CD14-positive monocyte (primary cell): ENCODE data around the gene VAV2. TPM values are rescaled to one million over a fixed set of nuclear protein-coding genes. Genes with fewer than 3 reads are reported as not detected.

Experiments used
- DNase-seq, 3 donors: peaks; one replicate each; pipeline ENCODE4 v3.0.0-alpha.2; 2011 to 2022
- H2AFZ ChIP-seq: 2 replicates; pipeline ENCODE4 v1.6.0; 2012; ENCODE audit warnings: mild to moderate bottlenecking, low read depth, low read length, inconsistent platforms; ENCODE audit not compliant: insufficient read depth, poor library complexity, severe bottlenecking
- H3K27ac ChIP-seq, 2 donors: 1 replicate in 1 of 2; 2 replicates in 1 of 2; pipeline ENCODE4 v1.5.1; 2012 to 2013; ENCODE audit warnings: low read length in 2 of 2, control low read depth in 1 of 2, inconsistent platforms in 1 of 2, low read depth in 1 of 2, mild to moderate bottlenecking in 1 of 2
- H3K27me3 ChIP-seq, 2 donors: one replicate each; pipeline versions ENCODE4 v1.6.0 to v1.6.1; 2011 to 2013; ENCODE audit warnings: low read length in 2 of 2; ENCODE audit not compliant: control insufficient read depth in 2 of 2, insufficient read depth in 2 of 2
- H3K36me3 ChIP-seq, 2 donors: replicated peaks in 1 of 2; 1 replicate in 1 of 2; 2 replicates in 1 of 2; pipeline versions ENCODE4 v1.5.1 to v1.6.1; 2012 to 2013; ENCODE audit warnings: low read length in 2 of 2, control low read depth in 1 of 2, inconsistent platforms in 1 of 2, mild to moderate bottlenecking in 1 of 2; ENCODE audit not compliant: insufficient read depth in 2 of 2, control insufficient read depth in 1 of 2
- H3K4me1 ChIP-seq, 2 donors: 1 replicate in 1 of 2; 2 replicates in 1 of 2; pipeline versions ENCODE4 v1.5.1 to v1.6.1; 2012 to 2013; ENCODE audit warnings: low read length in 2 of 2, control low read depth in 1 of 2, inconsistent platforms in 1 of 2, mild to moderate bottlenecking in 1 of 2, moderate library complexity in 1 of 2; ENCODE audit not compliant: insufficient read depth in 2 of 2, control insufficient read depth in 1 of 2
- H3K4me2 ChIP-seq: replicated peaks from 2 replicates; pipeline ENCODE3; 2012; ENCODE audit warnings: low read length, moderate library complexity, mild to moderate bottlenecking; ENCODE audit not compliant: poor library complexity, severe bottlenecking; ENCODE audit errors: extremely low read depth
- H3K4me3 ChIP-seq, 3 experiments: fragments of 200-600 bp in 1 of 3; sonication (generic) in 1 of 3; replicated peaks in 1 of 3; 1 replicate in 2 of 3; 2 replicates in 1 of 3; pipeline ENCODE4 v1.5.1; 2011 to 2013; ENCODE audit warnings: low read length in 3 of 3, mild to moderate bottlenecking in 3 of 3, control low read depth in 2 of 3, low read depth in 2 of 3, inconsistent platforms in 1 of 3, moderate library complexity in 1 of 3
- H3K79me2 ChIP-seq: 2 replicates; pipeline ENCODE4 v1.6.0; 2012; ENCODE audit warnings: mild to moderate bottlenecking, control low read depth, inconsistent platforms, low read length, moderate library complexity; ENCODE audit not compliant: insufficient read depth
- H3K9ac ChIP-seq: 2 replicates; pipeline ENCODE4 v1.6.0; 2017; ENCODE audit warnings: low read length, mild to moderate bottlenecking; ENCODE audit not compliant: insufficient read depth, poor library complexity, severe bottlenecking
- H3K9me3 ChIP-seq, 2 donors: replicated peaks in 1 of 2; 1 replicate in 1 of 2; 2 replicates in 1 of 2; pipeline versions ENCODE4 v1.5.1 to v1.6.1; 2012 to 2013; ENCODE audit warnings: low read length in 2 of 2, control low read depth in 1 of 2; ENCODE audit not compliant: control insufficient read depth in 1 of 2, insufficient read depth in 1 of 2
- H4K20me1 ChIP-seq: 2 replicates; pipeline ENCODE4 v1.6.0; 2012; ENCODE audit warnings: mild to moderate bottlenecking, low read length, control low read depth, moderate library complexity; ENCODE audit not compliant: insufficient read depth
- H3K27ac Mint-ChIP-seq, 7 donors: one replicate each; pipeline ENCODE4 v1.8.0; 2020; ENCODE audit warnings: mild to moderate bottlenecking in 7 of 7, mixed read lengths in 7 of 7, moderate library complexity in 6 of 7, inconsistent platforms in 2 of 7
- H3K27me3 Mint-ChIP-seq, 3 donors: one replicate each; pipeline ENCODE4 v1.8.0; 2021 to 2022; ENCODE audit warnings: low read depth in 3 of 3, mild to moderate bottlenecking in 3 of 3, mixed read lengths in 3 of 3, moderate library complexity in 3 of 3, inconsistent platforms in 1 of 3
- H3K36me3 Mint-ChIP-seq, 2 donors: one replicate each; pipeline ENCODE4 v1.8.0; 2020; ENCODE audit warnings: mixed read lengths in 2 of 2, inconsistent platforms in 1 of 2, mild to moderate bottlenecking in 1 of 2
- H3K4me1 Mint-ChIP-seq: one replicate; pipeline ENCODE4 v1.8.0; 2020; ENCODE audit warnings: mild to moderate bottlenecking, mixed read lengths
- H3K4me3 Mint-ChIP-seq, 2 donors: one replicate each; pipeline ENCODE4 v1.8.0; 2020; ENCODE audit warnings: mild to moderate bottlenecking in 2 of 2, mixed read lengths in 2 of 2, moderate library complexity in 1 of 2
- H3K9me3 Mint-ChIP-seq, 7 donors: one replicate each; pipeline ENCODE4 v1.8.0; 2020 to 2022; ENCODE audit warnings: mixed read lengths in 7 of 7, mild to moderate bottlenecking in 6 of 7, moderate library complexity in 6 of 7, inconsistent platforms in 2 of 7
- WGBS: methylation state at CpG from one replicate; pipeline ENCODE4 v1.1.5; 2013; ENCODE audit warnings: missing lambda C conversion rate; ENCODE audit not compliant: insufficient coverage; 5-methylcytosine and 5-hydroxymethylcytosine counted together
- intact Hi-C, 2 donors: fragments of 100-400 bp; cut with micrococcal nuclease; formaldehyde crosslinking; loops; one replicate each; pipeline versions ENCODE4 v1.15.0 to v1.15.1; 2023
- polyA plus RNA-seq, 3 donors: library from polyadenylated mRNA; depleted of rRNA in 1 of 3; unstranded in 2 of 3; stranded (reverse) in 1 of 3; fragments of 300-500 nt in 2 of 3; fragments of >200 nt in 1 of 3; fragmentation: Illumina TruSeq in 2 of 3; gene quantifications; 1 replicate in 2 of 3; 2 replicates in 1 of 3; pipeline ENCODE4 v1.2.3, GENCODE V29; 2012 to 2021
- TF ChIP-seq, protein P1 (sequence below): fragments of 200-600 bp; IDR thresholded peaks from one replicate; pipeline ENCODE4 v1.8.0; 2022; ENCODE audit warnings: antibody characterized with exemption, mild to moderate bottlenecking

Gene VAV2
- polyA plus RNA-seq, 3 donors, result 2.3 to 13.6 (median 2.3) TPM

DNA sequence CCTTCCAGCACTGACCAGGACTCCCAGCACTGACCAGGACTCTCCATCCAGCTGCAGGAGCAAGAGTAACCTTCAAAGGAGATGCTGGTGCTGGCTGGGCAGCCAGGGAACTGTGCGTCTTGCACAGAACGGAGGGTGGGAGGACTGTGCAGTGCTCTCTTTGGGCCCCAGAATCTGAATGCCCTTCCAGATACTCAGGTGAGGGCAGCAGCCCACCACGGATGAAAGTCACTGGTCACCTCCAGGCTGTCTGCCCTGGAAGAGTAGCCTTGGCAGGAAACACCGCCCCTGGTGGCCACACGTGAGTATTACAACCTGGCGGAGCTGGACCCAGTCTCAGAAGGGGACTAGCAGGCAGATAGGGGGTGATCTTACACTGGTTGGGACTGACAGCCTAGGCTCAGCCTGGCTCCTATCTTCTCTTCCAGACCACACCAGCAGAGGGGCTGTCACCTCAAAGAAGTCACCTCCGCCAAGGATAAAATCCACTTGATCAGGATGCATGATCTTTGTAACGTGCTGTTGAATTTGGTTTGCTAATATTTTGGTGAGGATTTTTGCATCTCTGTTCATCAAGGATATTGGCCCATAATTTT, 249.2 kb downstream of the VAV2 start:
- Histone ChIP-seq H3K4me1 (peaks cover 6 to 7% of the 10 kb centered on the region in 2 donors), H3K36me3 (no peaks in the 10 kb centered on the region), H3K27ac (no peak overlapping the region), H3K9ac (no peak overlapping the region), H3K4me3 (no peak overlapping the region), H3K27me3 (peaks cover 0 to 3% of the 10 kb centered on the region in 2 donors), H2AFZ (no peak overlapping the region), H4K20me1 (no peaks in the 10 kb centered on the region), H3K9me3 (no peaks in the 10 kb centered on the region), H3K4me2 (no peak overlapping the region), H3K79me2 (no peaks in the 10 kb centered on the region)
- intact Hi-C loops, result no loop called here
- Mint-ChIP-seq H3K4me3 (no peak overlapping the region), H3K27ac (no peak overlapping the region), H3K27me3 (peaks cover 11 to 17% (median 12%) of the 10 kb centered on the region in 3 donors), H3K4me1 (peaks cover 4% of the 10 kb centered on the region), H3K36me3 (no peaks in the 10 kb centered on the region), H3K9me3 (peaks cover 0 to 2% (median 0%) of the 10 kb centered on the region in 7 donors)
- WGBS, result 33% methylated on average over 6 of the region's 8 CpGs
- TF ChIP-seq, protein P1, sequence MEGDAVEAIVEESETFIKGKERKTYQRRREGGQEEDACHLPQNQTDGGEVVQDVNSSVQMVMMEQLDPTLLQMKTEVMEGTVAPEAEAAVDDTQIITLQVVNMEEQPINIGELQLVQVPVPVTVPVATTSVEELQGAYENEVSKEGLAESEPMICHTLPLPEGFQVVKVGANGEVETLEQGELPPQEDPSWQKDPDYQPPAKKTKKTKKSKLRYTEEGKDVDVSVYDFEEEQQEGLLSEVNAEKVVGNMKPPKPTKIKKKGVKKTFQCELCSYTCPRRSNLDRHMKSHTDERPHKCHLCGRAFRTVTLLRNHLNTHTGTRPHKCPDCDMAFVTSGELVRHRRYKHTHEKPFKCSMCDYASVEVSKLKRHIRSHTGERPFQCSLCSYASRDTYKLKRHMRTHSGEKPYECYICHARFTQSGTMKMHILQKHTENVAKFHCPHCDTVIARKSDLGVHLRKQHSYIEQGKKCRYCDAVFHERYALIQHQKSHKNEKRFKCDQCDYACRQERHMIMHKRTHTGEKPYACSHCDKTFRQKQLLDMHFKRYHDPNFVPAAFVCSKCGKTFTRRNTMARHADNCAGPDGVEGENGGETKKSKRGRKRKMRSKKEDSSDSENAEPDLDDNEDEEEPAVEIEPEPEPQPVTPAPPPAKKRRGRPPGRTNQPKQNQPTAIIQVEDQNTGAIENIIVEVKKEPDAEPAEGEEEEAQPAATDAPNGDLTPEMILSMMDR, result peak; percentile 100
- DNase-seq, result peak; percentile 24 to 57 (median 57)

DNA sequence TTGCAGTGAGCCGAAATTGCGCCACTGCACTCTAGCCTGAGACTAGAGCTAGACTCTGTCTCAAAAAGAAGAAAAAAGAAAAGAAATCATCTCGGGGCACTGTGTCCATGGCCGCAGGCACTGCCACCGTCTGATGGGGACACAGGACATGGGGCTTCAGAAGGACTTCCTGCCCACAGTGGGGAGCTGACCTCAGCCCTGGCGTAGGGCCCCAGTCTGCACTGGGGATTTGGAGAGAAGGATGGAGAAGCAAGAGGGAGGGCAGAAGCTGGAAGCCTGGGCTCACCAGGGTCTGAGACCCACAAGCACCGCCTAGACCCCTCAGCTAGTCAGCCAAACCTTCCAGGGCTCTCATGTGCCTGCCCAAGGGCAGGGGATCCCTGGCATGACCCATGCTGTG, 249.9 kb downstream of the VAV2 start:
- Histone ChIP-seq H3K9me3 (no peaks in the 10 kb centered on the region), H3K27me3 (peaks cover 0 to under 1% of the 10 kb centered on the region in 2 donors), H3K4me2 (no peak overlapping the region), H3K4me1 (peaks cover 6 to 8% of the 10 kb centered on the region in 2 donors), H3K79me2 (no peaks in the 10 kb centered on the region), H2AFZ (no peak overlapping the region), H3K36me3 (no peaks in the 10 kb centered on the region), H4K20me1 (no peaks in the 10 kb centered on the region), H3K27ac (no peak overlapping the region), H3K4me3 (no peak overlapping the region), H3K9ac (no peak overlapping the region)
- Mint-ChIP-seq H3K27me3 (peaks cover 5 to 12% (median 7%) of the 10 kb centered on the region in 3 donors), H3K9me3 (peaks cover 0 to 2% (median 0%) of the 10 kb centered on the region in 7 donors), H3K4me1 (peaks cover 7% of the 10 kb centered on the region), H3K4me3 (no peak overlapping the region), H3K36me3 (no peaks in the 10 kb centered on the region), H3K27ac (no peak overlapping the region)
- intact Hi-C loops, result no loop called here
- DNase-seq, result no peak
- TF ChIP-seq, protein P1, result no peak
- WGBS, result 77% methylated on average over 7 of the region's 7 CpGs
